ENCODE data around the gene ETV2.
"Not testable (repeated sequence)": the region's sequence is repeated elsewhere in the genome, so short reads cannot be mapped to it uniquely, and the experiment has no call there.

ETV2 gene

DNA sequence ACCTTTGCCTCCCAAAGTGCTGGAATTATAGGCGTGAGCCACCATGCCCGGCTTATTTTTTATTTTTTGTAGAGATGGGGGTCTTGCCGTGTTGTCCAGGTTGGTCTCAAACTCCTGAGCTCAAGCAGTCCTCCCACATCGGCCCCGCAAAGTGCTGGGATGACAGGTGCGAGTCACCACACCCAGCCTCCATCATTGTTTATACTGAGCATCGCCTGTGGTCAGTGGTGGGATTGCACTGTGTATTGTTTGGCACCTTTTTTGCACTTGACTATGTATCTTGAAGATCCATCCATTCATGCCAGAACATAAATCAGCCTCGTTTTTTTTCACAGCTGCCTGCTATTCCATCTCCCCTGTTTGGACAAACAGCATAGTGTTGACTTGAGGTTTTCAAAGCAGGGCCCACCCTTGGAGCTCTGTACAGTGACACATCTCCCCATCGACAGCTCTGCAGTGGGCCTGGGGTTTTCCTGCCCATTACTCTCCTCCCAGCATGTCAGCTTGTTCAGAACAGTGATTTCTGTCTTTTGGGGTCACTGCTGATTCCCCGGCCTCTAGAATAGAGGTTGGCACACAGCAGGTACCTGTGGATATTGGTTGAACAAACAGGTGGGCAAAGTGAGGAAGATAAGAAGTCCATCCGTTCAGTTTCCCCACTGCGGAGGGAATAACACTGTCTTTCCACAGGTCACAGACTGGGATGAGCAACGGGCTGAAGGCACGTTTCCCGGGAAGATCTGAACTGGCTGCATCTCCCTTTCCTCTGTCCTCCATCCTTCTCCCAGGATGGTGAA is 16.6 kb downstream of the ETV2 start:
- no peak for DNase-seq (ENCODE audit: low spot score)

DNA sequence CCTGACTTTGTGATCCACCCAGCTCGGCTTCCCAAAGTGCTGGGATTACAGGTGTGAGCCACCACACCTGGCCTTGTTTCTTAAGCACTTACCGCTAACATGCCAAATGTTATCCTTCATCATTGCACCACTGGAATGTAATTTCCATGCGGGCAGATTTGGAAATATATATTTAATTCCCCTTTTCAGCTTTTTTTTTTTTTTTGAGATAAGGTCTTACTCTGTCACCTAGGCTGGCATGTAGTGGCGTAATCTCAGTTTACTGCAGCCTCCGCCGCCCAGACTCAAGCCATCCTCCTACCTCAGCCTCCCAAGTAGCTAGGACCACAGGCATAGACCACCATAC is 20.4 kb downstream of the ETV2 start:
- no peak for DNase-seq (ENCODE audit: low spot score)

DNA sequence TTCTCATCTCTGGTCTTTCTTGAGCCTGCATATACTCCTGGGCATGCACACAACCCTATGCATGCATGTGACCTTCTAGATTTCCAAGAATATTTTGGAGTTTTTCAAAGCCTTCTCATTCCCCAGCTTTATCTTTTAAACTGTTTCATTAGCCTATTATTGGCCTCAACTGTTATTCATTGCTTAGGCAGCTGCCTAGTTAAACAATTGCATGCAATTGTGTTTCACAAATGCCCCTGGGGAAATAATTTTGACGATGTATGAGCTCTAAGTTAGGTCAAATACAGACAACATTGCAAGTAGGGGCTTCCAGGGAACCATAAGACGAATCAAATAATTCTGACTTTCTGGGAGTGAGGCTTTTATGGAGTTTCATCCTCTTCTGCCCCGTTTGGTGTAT is 22.4 kb downstream of the ETV2 start:
- no peak for DNase-seq (ENCODE audit: low spot score)

DNA sequence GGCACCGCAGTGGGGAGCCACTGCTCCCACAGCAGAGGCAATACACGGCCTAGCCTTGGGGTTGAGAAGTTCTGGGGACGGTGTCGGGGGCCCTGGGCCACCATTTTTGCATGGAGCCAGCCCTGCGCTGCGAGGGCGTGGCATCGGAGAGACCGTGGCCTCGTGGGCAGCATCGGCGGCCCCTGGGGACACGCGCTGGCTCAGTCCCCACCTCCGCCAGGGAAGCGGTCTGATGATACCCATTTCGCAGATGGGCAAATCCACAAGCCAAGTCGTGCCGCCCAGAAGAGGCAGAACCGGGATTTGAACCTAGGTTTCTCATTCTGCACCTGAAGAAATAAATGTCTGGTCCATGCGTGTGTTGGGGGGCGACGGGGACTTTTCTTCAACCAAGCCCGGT is 23.6 kb downstream of the ETV2 start:
- DNase-seq (ENCODE audit: low spot score): no peak

DNA sequence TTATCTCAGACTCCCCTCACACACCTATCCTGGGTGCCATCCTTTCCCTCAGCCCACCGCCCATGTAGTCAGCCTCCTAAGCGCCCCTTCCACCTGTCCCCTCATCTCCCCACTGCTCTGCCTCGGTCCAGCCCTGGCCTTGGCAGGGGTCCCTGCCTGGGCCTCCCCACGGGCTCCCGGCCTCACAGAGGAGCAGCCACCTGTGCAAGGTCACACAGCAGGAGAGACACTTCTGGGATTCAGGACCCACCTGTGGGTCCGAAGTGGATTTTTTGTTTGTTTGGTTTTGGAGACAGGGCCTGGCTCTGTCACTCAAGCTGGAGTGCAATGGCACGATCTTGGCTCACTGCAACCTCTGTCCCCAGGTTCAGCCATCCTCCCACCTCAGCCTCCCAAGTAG is 24.1 kb downstream of the ETV2 start:
- DNase-seq (ENCODE audit: low spot score): no peak

GRCh38 chr19:35666251-35666913 is 24.8 kb downstream of the ETV2 start, which contains the start of gene UPK1A:
UPK1A (plus strand) TSS chr19:35666517; CDS start chr19:35666813, 296 bp downstream.
- no peak for DNase-seq (ENCODE audit: low spot score)

GRCh38 chr19:35669566-35669965 is 28.0 kb downstream of the ETV2 start:
- no peak for DNase-seq (ENCODE audit: low spot score)

GRCh38 chr19:35669974-35670373 is 28.4 kb downstream of the ETV2 start:
- no peak for DNase-seq (ENCODE audit: low spot score)

GRCh38 chr19:35670686-35671085 is 29.1 kb downstream of the ETV2 start:
- DNase-seq (ENCODE audit: low spot score): no peak

DNA sequence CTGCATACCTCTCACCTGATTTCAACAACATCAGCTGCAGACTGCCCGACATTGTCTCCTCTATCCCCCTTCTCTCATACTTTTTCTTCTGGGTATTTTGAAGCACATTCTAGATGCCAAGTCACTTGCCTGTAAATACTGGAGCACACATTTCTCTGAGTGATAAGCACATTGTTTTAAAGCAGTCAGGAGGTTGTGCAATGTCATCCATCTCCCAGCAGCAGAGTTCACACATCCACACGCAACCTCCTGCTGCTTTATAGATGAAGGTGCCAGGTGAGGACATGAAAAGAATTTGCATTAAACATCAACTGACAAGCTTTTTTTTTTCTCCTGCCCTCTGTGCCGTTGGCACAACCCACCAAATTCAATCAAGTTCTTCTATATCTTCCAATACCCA is 30.3 kb downstream of the ETV2 start:
- peak; percentile 88 for DNase-seq (ENCODE audit: low spot score)

DNA sequence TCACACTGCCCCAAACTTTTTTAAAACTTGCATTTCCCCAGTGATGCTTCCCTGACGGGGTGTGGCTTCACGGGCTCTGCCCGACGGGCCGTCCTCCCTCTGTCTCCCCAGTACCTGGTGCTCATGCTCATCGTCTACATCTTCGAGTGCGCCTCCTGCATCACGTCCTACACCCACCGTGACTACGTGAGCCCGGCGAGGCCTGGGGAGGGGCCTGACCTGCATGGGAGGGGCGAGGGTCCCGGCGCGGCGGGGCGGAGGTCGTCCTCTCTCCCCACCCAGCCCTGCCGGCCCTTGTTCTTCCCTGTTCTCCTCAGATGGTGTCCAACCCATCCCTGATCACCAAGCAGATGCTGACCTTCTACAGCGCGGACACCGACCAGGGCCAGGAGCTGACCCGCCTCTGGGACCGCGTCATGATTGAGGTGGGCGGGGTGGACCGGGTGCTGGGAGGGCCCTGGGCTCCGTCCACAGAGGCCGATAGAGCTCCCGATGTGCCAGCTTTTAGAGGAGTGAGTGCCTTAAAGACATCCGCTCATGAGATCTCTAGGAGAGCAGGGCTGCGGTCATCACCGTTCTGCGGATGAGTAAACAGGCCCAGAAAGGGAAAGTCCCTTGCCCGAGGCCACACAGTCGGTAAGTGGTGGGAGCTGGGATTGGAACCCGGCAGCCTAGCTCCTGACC is 31.7 kb downstream of the ETV2 start:
- DNase-seq (ENCODE audit: low spot score): peak; percentile 89

DNA sequence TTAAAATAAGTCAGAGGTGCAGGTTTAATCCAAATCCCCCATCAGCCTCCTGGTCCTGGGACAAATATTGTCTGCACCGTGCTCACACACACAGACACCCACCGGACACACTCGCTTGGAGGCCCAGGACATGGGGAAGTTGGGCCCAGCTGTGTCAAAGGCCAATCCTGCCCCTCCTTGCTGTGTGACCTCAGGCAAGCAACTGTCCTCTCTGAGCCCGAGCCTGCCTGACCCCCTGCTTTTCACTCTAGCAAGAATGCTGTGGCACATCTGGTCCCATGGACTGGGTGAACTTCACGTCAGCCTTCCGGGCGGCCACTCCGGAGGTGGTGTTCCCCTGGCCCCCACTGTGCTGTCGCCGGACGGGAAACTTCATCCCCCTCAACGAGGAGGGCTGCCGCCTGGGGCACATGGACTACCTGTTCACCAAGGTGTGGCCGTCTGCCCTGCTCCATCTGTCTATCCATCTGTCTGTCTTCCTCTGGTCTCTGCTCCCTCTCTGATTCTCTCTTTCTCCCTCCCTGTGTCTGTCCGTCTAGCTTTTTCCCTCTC is 34.1 kb downstream of the ETV2 start:
- DNase-seq (ENCODE audit: low spot score): no peak

GRCh38 chr19:35689836-35690235 is 48.3 kb downstream of the ETV2 start:
- no peak for DNase-seq (ENCODE audit: low spot score)

GRCh38 chr19:35691106-35691505 is 49.6 kb downstream of the ETV2 start:
- DNase-seq (ENCODE audit: low spot score): not testable (repeated sequence)

- no peak for DNase-seq (ENCODE audit: low spot score)
These were observed 50.5 kb downstream of the ETV2 start for GRCh38 chr19:35692010-35692409.

DNA sequence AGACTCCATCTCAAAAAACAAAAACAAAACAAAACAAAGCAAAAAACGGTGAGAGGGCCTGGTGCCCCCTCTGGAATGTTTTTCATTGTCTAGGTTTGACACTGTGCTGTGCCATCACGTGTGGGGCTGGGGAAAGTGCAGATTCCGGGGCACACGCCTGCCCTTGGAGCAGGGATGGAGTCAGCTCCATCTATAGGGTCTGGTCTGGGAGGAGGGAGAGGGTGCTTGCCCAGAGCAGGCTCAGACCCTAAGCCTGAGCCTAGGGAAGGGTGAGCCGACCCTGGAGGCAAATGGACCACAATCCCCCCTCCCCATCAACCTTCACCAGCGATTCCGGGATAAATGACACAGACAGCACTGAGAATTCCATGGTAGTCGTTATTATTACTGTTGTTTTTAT is 51.9 kb downstream of the ETV2 start:
- DNase-seq (ENCODE audit: low spot score): no peak

DNA sequence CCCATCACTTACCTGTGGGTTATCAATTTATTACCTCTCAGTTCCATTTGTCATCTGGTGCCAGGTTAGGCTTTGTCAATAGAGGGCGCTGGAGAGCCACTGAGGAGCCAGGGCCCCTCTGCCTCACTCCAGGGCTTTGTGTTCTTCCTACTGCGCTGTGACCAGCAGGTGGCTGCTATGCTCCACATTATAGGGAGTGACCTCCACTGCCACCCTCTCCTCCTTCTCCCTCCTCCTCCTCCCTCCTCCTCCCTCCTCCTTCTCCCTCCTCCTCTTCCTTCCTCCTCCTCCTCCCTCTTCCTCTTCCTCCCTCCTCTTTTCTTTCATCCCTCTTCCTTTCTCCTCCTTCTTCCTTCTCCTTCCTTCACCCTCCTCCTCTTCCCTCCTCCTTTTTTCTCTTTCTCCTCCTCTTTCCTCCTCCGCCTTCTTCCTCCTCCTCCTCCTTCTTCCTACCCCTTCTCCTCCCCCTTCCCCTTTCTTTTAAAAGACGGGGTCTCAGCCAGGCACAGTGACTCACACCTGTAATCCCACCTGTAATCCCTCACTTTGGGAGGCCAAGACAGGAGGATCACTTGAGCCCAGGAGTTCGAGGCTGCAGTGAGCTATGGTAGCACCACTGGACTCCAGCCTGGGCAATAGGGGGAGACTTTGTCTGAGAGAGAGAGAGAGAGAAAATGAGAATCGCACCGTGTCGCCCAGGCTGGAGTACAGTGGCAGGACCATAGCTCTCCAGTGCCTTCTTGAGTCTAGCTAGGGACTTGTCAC is 52.5 kb downstream of the ETV2 start:
- peak; percentile 90 for DNase-seq (ENCODE audit: low spot score)

Measured in HuH-7.5 (cell line).